Measurements from ENCODE around the gene TMA7. TPM values are rescaled to one million over a fixed set of nuclear protein-coding genes. Genes with fewer than 3 reads are reported as not detected.

Gene TMA7
- total and polyA plus RNA-seq, 2 donors (not counting 3 experiments of a cell fraction or from before 2014, with no cell fraction given), result 137 to 306 TPM

GRCh38 chr3:48428572-48429316, 11.3 kb upstream of the TMA7 start:
- dilution Hi-C loops (cut with MboI; ENCODE audit: extremely low pct_ligation_motif_present, low sequenced_read_pairs) (no loop called here), intact Hi-C loops (cut with micrococcal nuclease) (no loop called here)
- DNase-seq (ENCODE audit: low read depth, low spot score) (peak; percentile 41), FAIRE-seq (peak; percentile 72)
- peaks cover 10% of the 10 kb centered on the region for H3K4me1 ChIP-seq (ENCODE audit: control insufficient read depth, extremely low read depth, insufficient read depth, low read length)
- H3K9ac ChIP-seq (replicated peaks; ENCODE audit: extremely low read depth, insufficient read depth, low read length), result peak overlapping the region; percentile 75
- ChIA-PET CTCF (interaction anchor here (2.3 to 10.4 kb wide), 3 partner anchors 29 to 234 kb away, joined by 9 to 723 read pairs (median 94); no protein-coding TSS in a partner anchor), POLR2A (interaction anchor here (0.6 to 1.4 kb wide), 3 partner anchors 8 to 45 kb away, joined by 3 to 5 read pairs (median 4); no protein-coding TSS in a partner anchor)
- H3K9me3 ChIP-seq (replicated peaks; ENCODE audit: control insufficient read depth, insufficient read depth, low read length), result no peaks in the 10 kb centered on the region
- no TSS peak for BruUV-seq (replicated peaks)
- peak overlapping the region; percentile 33 for H3K27ac ChIP-seq (ENCODE audit: insufficient read depth, low read depth, low read length)
- TF ChIP-seq CTCF (IDR thresholded peaks at IDR 0.05; ENCODE audit: extremely low read depth in 1 of 2, insufficient read depth in 1 of 2, low read depth in 1 of 2, low read length in 2 of 2), result no peak
- no peak for TF ChIP-seq EZH2 (IDR thresholded peaks at IDR 0.05; ENCODE audit: borderline replicate concordance, low read depth, low read length, severe bottlenecking)
- TF ChIP-seq GATA2 (IDR thresholded peaks at IDR 0.05; ENCODE audit: insufficient read depth, insufficient read length, low read depth, low read length), result no peak
- no peak for TF ChIP-seq MYC (IDR thresholded peaks at IDR 0.05; ENCODE audit: low read depth, low read length)
- no peak for TF ChIP-seq FOS (IDR thresholded peaks at IDR 0.05; ENCODE audit: borderline replicate concordance, insufficient read depth, low read length)
- TF ChIP-seq JUN (IDR thresholded peaks at IDR 0.05; ENCODE audit: borderline replicate concordance, insufficient read depth, insufficient read length, low read depth), result no peak
- TF ChIP-seq POLR2AphosphoS5 (IDR thresholded peaks at IDR 0.05; ENCODE audit: insufficient read depth, low read depth, low read length), result peak; percentile 34
- TF ChIP-seq POLR2A (IDR thresholded peaks at IDR 0.05; ENCODE audit: low read depth, low read length), result peak; percentile 49
- peak overlapping the region; percentile 49 to 74 (median 62) for H3K4me3 ChIP-seq (replicated peaks in 1 of 3; ENCODE audit: insufficient read depth in 1 of 3, low read depth in 1 of 3, low read length in 3 of 3)
- H3K79me2 ChIP-seq (ENCODE audit: control insufficient read depth, insufficient read depth, low read length), result no peaks in the 10 kb centered on the region
- H3K27me3 ChIP-seq (ENCODE audit: control insufficient read depth in 2 of 2, insufficient read depth in 2 of 2, low read length in 2 of 2), result no peaks in the 10 kb centered on the region
- H4K20me1 ChIP-seq (replicated peaks; ENCODE audit: control insufficient read depth, extremely low read depth, insufficient read depth, low read length), result no peaks in the 10 kb centered on the region
- H3K9me1 ChIP-seq (replicated peaks; ENCODE audit: control insufficient read depth, extremely low read depth, insufficient read depth, low read length), result no peaks in the 10 kb centered on the region
- H2AFZ ChIP-seq (ENCODE audit: low read depth, low read length), result peak overlapping the region; percentile 86
- peak overlapping the region; percentile 56 for H3K4me2 ChIP-seq (ENCODE audit: insufficient read depth, low read length)
- peaks cover 0 to 9% of the 10 kb centered on the region in 2 experiments for H3K36me3 ChIP-seq (ENCODE audit: control insufficient read depth in 2 of 2, extremely low read depth in 1 of 2, insufficient read depth in 2 of 2, low read length in 2 of 2)

Measured in endothelial cell of umbilical vein (primary cell).